Hematopoietic multipotent progenitor cell treated with erythropoietin and hydrocortisone succinate and interleukin-3 and kit ligand, for 15 days (in vitro differentiated cells): ENCODE measurements around the gene FAM219B.
"Not testable (repeated sequence)": the region's sequence is repeated elsewhere in the genome, so short reads cannot be mapped to it uniquely, and the experiment has no call there.

Source experiments
- DNase-seq: peaks from one replicate; pipeline ENCODE4 v3.0.0-alpha.2; 2015; ENCODE audit warnings: low spot score

The FAM219B gene

GRCh38 chr15:74903676-74904075, 3.0 kb downstream of the FAM219B start:
- DNase-seq = no peak

GRCh38 chr15:74902295-74903075, 4.2 kb downstream of the FAM219B start:
- DNase-seq = no peak

GRCh38 chr15:74901612-74902063, 5.0 kb downstream of the FAM219B start:
- DNase-seq = peak; percentile 80

- no peak for DNase-seq
Measured at GRCh38 chr15:74897300-74897701, 9.3 kb downstream of the FAM219B start.

GRCh38 chr15:74896316-74896715, 10.3 kb downstream of the FAM219B start:
- no peak for DNase-seq

- DNase-seq = no peak
Measured at GRCh38 chr15:74895830-74896229, 10.8 kb downstream of the FAM219B start.

- DNase-seq = not testable (repeated sequence)
Measured at GRCh38 chr15:74894383-74894782, 12.3 kb downstream of the FAM219B start.

GRCh38 chr15:74893627-74894026, 13.0 kb downstream of the FAM219B start:
- DNase-seq = no peak

- no peak for DNase-seq
Measured at GRCh38 chr15:74892931-74893330, 13.7 kb downstream of the FAM219B start.

GRCh38 chr15:74892313-74892712, 14.3 kb downstream of the FAM219B start:
- DNase-seq = no peak

- DNase-seq = no peak
Measured at GRCh38 chr15:74891469-74891868, 15.2 kb downstream of the FAM219B start.

GRCh38 chr15:74890665-74890960, 16.0 kb downstream of the FAM219B start:
- no peak for DNase-seq

GRCh38 chr15:74889883-74890664, 16.6 kb downstream of the FAM219B start, which contains the start of gene MPI:
Gene MPI, plus strand, starts transcription at chr15:74890042. Its CDS starts 32 bp downstream, at chr15:74890074.
- DNase-seq = peak; percentile 77

GRCh38 chr15:74889390-74889882, 17.2 kb downstream of the FAM219B start:
- DNase-seq = no peak

- no peak for DNase-seq
Measured at GRCh38 chr15:74888716-74889115, 17.9 kb downstream of the FAM219B start.

- DNase-seq = not testable (repeated sequence)
Measured at GRCh38 chr15:74887537-74888193, 19.0 kb downstream of the FAM219B start.

GRCh38 chr15:74885461-74885860, 21.2 kb downstream of the FAM219B start:
- DNase-seq = no peak

- DNase-seq = no peak
Measured at GRCh38 chr15:74884428-74885223, 22.0 kb downstream of the FAM219B start.

GRCh38 chr15:74882528-74882927, 24.1 kb downstream of the FAM219B start:
- no peak for DNase-seq

- DNase-seq = no peak
Measured at GRCh38 chr15:74878273-74878672, 28.4 kb downstream of the FAM219B start.

GRCh38 chr15:74873756-74874424, 32.8 kb downstream of the FAM219B start:
- no peak for DNase-seq
